ENCODE data around the gene ARFGEF2. TPM values are rescaled to one million over a fixed set of nuclear protein-coding genes. Genes with fewer than 3 reads are reported as not detected.
"Not testable (repeated sequence)": the region's sequence is repeated elsewhere in the genome, so short reads cannot be mapped to it uniquely, and the experiment has no call there.

Gene ARFGEF2
- total RNA-seq, 3 donors from 2014 or later: 46.2 to 73.8 (median 68.0) TPM

- Histone ChIP-seq H3K4me3 (no peak overlapping the region), H3K36me3 (ENCODE audit: low read depth) (peaks cover 14% of the 10 kb centered on the region), H3K9me3 (no peaks in the 10 kb centered on the region), H3K4me1 (ENCODE audit: low read depth) (no peaks in the 10 kb centered on the region)
- no peak for DNase-seq
- intact Hi-C loops (cut with DNase I, micrococcal nuclease): no loop called here
- no peak for TF ChIP-seq CTCF (IDR thresholded peaks at IDR 0.05)
- no peak for ATAC-seq
These were observed 50.4 kb downstream of the ARFGEF2 start for GRCh38 chr20:48971956-48972355.

GRCh38 chr20:48972816-48973215 lies 51.3 kb downstream of the ARFGEF2 start:
- Histone ChIP-seq H3K4me3 (no peak overlapping the region), H3K36me3 (ENCODE audit: low read depth) (peaks cover 14% of the 10 kb centered on the region), H3K4me1 (ENCODE audit: low read depth) (no peaks in the 10 kb centered on the region), H3K9me3 (no peaks in the 10 kb centered on the region)
- ATAC-seq (no peak), DNase-seq (no peak)
- intact Hi-C loops (cut with DNase I, micrococcal nuclease): no loop called here
- no peak for TF ChIP-seq CTCF (IDR thresholded peaks at IDR 0.05)

- ATAC-seq (no peak), DNase-seq (no peak)
- peaks cover 11% of the 10 kb centered on the region for H3K36me3 ChIP-seq (ENCODE audit: low read depth)
- TF ChIP-seq CTCF (IDR thresholded peaks at IDR 0.05): no peak
- H3K9me3 ChIP-seq: no peaks in the 10 kb centered on the region
- no peaks in the 10 kb centered on the region for H3K4me1 ChIP-seq (ENCODE audit: low read depth)
- H3K4me3 ChIP-seq: no peak overlapping the region
- intact Hi-C loops (cut with DNase I, micrococcal nuclease): no loop called here
These were observed 54.4 kb downstream of the ARFGEF2 start for GRCh38 chr20:48975955-48976354.

- peaks cover 23% of the 10 kb centered on the region for H3K36me3 ChIP-seq (ENCODE audit: low read depth)
- DNase-seq; H3K9me3 ChIP-seq; H3K4me3 ChIP-seq; ATAC-seq; H3K4me1 ChIP-seq (ENCODE audit: low read depth); intact Hi-C loops (cut with DNase I, micrococcal nuclease): not testable (repeated sequence)
These were observed 58.5 kb downstream of the ARFGEF2 start for GRCh38 chr20:48979980-48980379.

GRCh38 chr20:48983423-48984400 lies 62.2 kb downstream of the ARFGEF2 start:
- TF ChIP-seq CTCF (IDR thresholded peaks at IDR 0.05): no peak
- intact Hi-C loops (cut with DNase I, micrococcal nuclease): no loop called here
- H3K4me3 ChIP-seq: no peak overlapping the region
- no peak for DNase-seq
- H3K36me3 ChIP-seq (ENCODE audit: low read depth): peaks cover 33% of the 10 kb centered on the region
- H3K4me1 ChIP-seq (ENCODE audit: low read depth): no peaks in the 10 kb centered on the region
- no peak for ATAC-seq
- no peaks in the 10 kb centered on the region for H3K9me3 ChIP-seq

- intact Hi-C loops (cut with DNase I, micrococcal nuclease): no loop called here
- TF ChIP-seq CTCF (IDR thresholded peaks at IDR 0.05): no peak
- DNase-seq (no peak), ATAC-seq (no peak)
- H3K36me3 ChIP-seq (ENCODE audit: low read depth): peaks cover 38% of the 10 kb centered on the region
- no peaks in the 10 kb centered on the region for H3K9me3 ChIP-seq
- no peak overlapping the region for H3K4me3 ChIP-seq
- H3K4me1 ChIP-seq (ENCODE audit: low read depth): no peaks in the 10 kb centered on the region
These were observed 63.2 kb downstream of the ARFGEF2 start for GRCh38 chr20:48984575-48985219.
